BJ (cell line): Measurements from ENCODE around the gene MYBL2. TPM values are rescaled to one million over a fixed set of nuclear protein-coding genes. Genes with fewer than 3 reads are reported as not detected.

ENCODE experiments used
- CTCF ChIA-PET: fragments of 350-600 bp; formaldehyde crosslinking; extraction: SDS; loops from one replicate; lab custom pipeline; 2021; ENCODE audit warnings: antibody characterized with exemption, inconsistent platforms; lab: Yijun Ruan, JAX
- POLR2A ChIA-PET: fragments of 300-600 bp; sonication (Branson Sonifier 250); formaldehyde crosslinking; extraction: SDS; loops from one replicate; lab custom pipeline; 2021; ENCODE audit warnings: antibody characterized with exemption; lab: Charles Lee
- DNase-seq: peaks from one replicate; pipeline ENCODE4 v3.0.0-alpha.2; 2011; ENCODE audit warnings: low read depth
- H3K27me3 ChIP-seq: 2 replicates; pipeline ENCODE4 v1.6.0; 2011; ENCODE audit warnings: low read length; ENCODE audit not compliant: control insufficient read depth, insufficient read depth
- H3K36me3 ChIP-seq: 2 replicates; pipeline ENCODE4 v1.5.1; 2011; ENCODE audit warnings: low read length; ENCODE audit not compliant: control insufficient read depth, insufficient read depth
- H3K4me3 ChIP-seq: 2 replicates; pipeline ENCODE4 v1.5.1; 2011; ENCODE audit warnings: low read depth, mild to moderate bottlenecking, control low read depth, low read length
- CTCF ChIP-seq: IDR thresholded peaks from 2 replicates; pipeline ENCODE4 v1.5.1; 2011; ENCODE audit warnings: low read depth, mild to moderate bottlenecking, control low read depth, inconsistent platforms, low read length, moderate library complexity; ENCODE audit not compliant: insufficient read depth
- polyA plus RNA-seq: library from polyadenylated mRNA; depleted of rRNA; stranded (reverse); fragments of >200 nt; gene quantifications from 2 replicates; pipeline ENCODE4 v1.2.3, GENCODE V29; 2011; rRNA removed

MYBL2 gene
- polyA plus RNA-seq, 1 experiment: 9.8 TPM

- Histone ChIP-seq H3K4me3 (no peak overlapping the region), H3K36me3 (no peaks in the 10 kb centered on the region), H3K27me3 (peaks cover 7% of the 10 kb centered on the region)
- TF ChIP-seq CTCF: no peak
- ChIA-PET POLR2A (no interaction called here), CTCF (interaction anchor here (3.5 kb wide), 1 partner anchor 13 kb away, joined by 13 read pairs; no protein-coding TSS in a partner anchor)
- no peak for DNase-seq
Observed at GRCh38 chr20:43762911-43763310, 96.0 kb downstream of the MYBL2 start.

- no peak overlapping the region for H3K4me3 ChIP-seq
- H3K27me3 ChIP-seq: peaks cover 8% of the 10 kb centered on the region
- DNase-seq: no peak
- H3K36me3 ChIP-seq: no peaks in the 10 kb centered on the region
- ChIA-PET POLR2A (no interaction called here), CTCF (interaction anchor here (1.0 to 5.9 kb wide), 2 partner anchors 10 to 15 kb away, joined by 3 to 29 read pairs; no protein-coding TSS in a partner anchor)
- no peak for TF ChIP-seq CTCF
Observed at GRCh38 chr20:43765916-43766315, 99.0 kb downstream of the MYBL2 start.

Other genes with a start within 250 kb of the MYBL2 start
- 76.1 and 121 TPM in 2 replicates for gene SRSF6, start 209.2 kb upstream of the MYBL2 start, polyA plus RNA-seq
- 3.0 and 4.5 TPM in 2 replicates for gene L3MBTL1, start 159.4 kb upstream of the MYBL2 start, polyA plus RNA-seq
- gene SGK2, start 108.1 kb upstream of the MYBL2 start, polyA plus RNA-seq: 0.16 and 0.47 TPM in 2 replicates
- 47.4 and 47.6 TPM in 2 replicates for gene IFT52, start 76.2 kb upstream of the MYBL2 start, polyA plus RNA-seq
- not detected in 2 replicates for gene GTSF1L, start 59.9 kb downstream of the MYBL2 start, polyA plus RNA-seq
- 4.3 and 7.6 TPM in 2 replicates for gene TOX2, start 247.7 kb downstream of the MYBL2 start, polyA plus RNA-seq